ENCODE measurements around the gene SNED1. TPM values are rescaled to one million over a fixed set of nuclear protein-coding genes. Genes with fewer than 3 reads are reported as not detected.
A peak's percentile ranks its signal among the peaks of the same experiment; 100 is the strongest.

The SNED1 gene
- total RNA-seq, 4 donors from 2014 or later: 16.4 to 56.2 (median 43.5) TPM

DNA sequence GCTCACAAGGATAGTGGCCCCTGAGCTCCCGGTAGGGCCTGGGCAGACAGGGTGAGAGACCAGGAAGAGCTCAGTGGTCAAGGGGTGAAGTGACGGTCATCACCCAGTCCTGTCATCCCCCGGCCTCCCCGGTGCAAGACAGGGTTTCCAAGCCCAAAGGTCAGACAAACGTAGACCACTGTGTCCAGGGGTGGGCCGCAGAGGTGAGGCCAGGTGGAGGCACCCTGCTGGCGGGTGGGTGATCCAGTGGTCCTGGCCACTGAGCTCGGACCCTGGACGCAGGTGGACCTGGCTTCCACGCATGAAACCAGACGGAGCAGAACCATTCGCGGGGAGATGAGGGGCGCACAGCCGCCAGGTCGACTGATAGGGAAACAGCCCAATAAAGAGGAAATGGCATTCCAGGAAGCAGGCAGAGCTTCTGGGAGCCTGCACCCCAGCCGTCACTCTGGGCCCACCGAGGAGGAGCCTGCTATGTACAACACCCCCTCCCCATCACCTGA is 14.4 kb upstream of the SNED1 start:
- TF ChIP-seq, protein P1, sequence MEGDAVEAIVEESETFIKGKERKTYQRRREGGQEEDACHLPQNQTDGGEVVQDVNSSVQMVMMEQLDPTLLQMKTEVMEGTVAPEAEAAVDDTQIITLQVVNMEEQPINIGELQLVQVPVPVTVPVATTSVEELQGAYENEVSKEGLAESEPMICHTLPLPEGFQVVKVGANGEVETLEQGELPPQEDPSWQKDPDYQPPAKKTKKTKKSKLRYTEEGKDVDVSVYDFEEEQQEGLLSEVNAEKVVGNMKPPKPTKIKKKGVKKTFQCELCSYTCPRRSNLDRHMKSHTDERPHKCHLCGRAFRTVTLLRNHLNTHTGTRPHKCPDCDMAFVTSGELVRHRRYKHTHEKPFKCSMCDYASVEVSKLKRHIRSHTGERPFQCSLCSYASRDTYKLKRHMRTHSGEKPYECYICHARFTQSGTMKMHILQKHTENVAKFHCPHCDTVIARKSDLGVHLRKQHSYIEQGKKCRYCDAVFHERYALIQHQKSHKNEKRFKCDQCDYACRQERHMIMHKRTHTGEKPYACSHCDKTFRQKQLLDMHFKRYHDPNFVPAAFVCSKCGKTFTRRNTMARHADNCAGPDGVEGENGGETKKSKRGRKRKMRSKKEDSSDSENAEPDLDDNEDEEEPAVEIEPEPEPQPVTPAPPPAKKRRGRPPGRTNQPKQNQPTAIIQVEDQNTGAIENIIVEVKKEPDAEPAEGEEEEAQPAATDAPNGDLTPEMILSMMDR (IDR thresholded peaks at IDR 0.05 in 4 of 5, conservative IDR thresholded peaks at IDR 0.05 in 1 of 5): no peak
- no peak for TF ChIP-seq POLR2A (IDR thresholded peaks at IDR 0.05)
- intact Hi-C loops (cut with DNase I; ENCODE audit: low total_unique reads): no loop called here

DNA sequence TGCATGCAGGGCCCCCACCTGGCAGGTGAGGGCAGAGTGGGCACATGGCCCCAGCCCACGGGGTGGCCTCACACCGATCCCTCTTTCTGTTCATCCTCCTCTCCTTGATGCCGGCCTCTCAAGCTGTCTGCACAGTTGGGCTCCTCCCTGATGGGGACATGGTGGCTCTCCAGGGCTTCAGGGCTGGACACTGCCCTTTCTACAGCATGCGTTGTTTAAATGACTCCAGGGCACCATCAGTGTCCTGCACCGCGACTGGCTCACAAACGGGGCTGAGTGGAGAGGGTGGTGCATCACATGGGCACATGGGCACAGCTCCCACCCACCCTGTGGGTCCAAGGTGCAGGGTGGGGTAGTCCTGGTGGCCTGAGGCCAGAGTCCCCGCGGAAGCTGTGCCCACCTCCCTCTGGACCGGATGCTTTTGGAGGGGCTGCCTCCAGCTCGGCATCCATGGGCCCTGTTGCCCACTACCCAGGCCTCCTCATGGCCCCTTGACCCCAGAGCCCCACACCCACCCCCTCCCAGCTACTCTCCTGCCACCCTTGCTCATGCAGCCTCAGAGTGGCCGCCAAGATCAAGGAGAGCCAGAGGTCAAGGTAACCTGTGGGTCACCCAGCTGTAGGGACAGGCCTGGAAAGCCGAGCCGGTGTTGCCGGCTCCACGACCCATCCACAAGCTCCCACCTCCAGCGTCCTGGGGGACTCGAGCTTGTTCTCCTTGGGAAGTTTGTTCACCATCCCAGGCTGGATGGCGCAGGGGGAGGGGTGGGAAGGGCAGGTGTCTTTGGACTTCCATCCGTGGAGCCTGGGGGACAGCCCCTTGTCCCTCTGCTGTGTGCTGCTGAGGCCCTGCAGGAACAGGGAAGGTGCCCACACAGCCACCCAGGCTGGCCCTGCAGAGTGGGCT is 12.3 kb upstream of the SNED1 start:
- Histone ChIP-seq H3K27ac (no peak overlapping the region), H3K4me3 (no peak overlapping the region), H3K36me3 (no peaks in the 10 kb centered on the region), H3K4me1 (peaks cover 19 to 24% of the 10 kb centered on the region in 2 donors), H3K9me3 (no peaks in the 10 kb centered on the region), H3K27me3 (no peaks in the 10 kb centered on the region)
- intact Hi-C loops (cut with DNase I; ENCODE audit: low total_unique reads): no loop called here
- in situ Hi-C loops (cut with MboI; ENCODE audit: low sequenced_read_pairs in 4 of 4): no loop called here
- TF ChIP-seq POLR2A (IDR thresholded peaks at IDR 0.05): no peak
- DNase-seq (peak; percentile 1 to 14), ATAC-seq (no peak)

More for the DNA sequence above, 14.4 kb upstream of the SNED1 start:
- H3K27ac ChIP-seq: no peak overlapping the region
- ATAC-seq (no peak), DNase-seq (peak; percentile 2 to 11)
- no peaks in the 10 kb centered on the region for H3K9me3 ChIP-seq
- no peaks in the 10 kb centered on the region for H3K27me3 ChIP-seq
- no peak overlapping the region for H3K4me3 ChIP-seq
- no peaks in the 10 kb centered on the region for H3K36me3 ChIP-seq
- in situ Hi-C loops (cut with MboI; ENCODE audit: low sequenced_read_pairs in 4 of 4): no loop called here
- H3K4me1 ChIP-seq: peaks cover 7 to 16% of the 10 kb centered on the region in 2 donors

DNA sequence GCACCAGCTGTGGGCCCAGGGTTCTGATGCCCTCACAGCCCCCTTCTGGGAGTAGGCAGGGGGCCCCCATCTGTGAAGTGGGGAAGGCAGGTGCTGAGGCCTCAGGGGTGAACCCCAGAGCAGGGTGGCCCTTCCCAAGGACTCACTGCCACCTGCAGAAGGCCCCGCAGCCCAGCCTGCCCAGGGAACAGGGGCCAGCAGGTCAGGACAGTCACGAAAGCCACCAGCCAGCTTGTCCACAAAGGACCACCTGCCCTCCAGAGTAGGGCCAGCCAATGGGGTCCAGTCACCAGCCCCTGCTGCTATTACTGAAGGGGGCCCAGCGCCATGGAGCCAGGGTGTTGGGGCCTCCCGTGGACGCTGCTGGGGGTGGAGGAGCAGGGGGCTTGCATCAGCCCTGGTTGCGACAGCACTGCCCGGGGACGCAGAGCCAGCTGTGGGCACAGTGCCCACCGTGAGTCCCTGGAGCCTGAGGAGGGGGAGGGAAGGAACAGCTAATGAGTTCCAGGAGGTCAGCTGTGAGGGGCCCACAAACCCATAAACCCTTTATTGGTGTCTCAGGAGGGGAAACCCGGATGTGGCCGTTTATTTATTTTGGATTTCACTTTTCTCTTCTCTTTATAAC is 11.5 kb upstream of the SNED1 start:
- no peak for ATAC-seq
- no peaks in the 10 kb centered on the region for H3K27me3 ChIP-seq
- no peaks in the 10 kb centered on the region for H3K36me3 ChIP-seq
- TF ChIP-seq POLR2A (IDR thresholded peaks at IDR 0.05): no peak
- TF ChIP-seq, protein P1 (IDR thresholded peaks at IDR 0.05 in 4 of 5, conservative IDR thresholded peaks at IDR 0.05 in 1 of 5): no peak
- in situ Hi-C loops (cut with MboI; ENCODE audit: low sequenced_read_pairs in 4 of 4): no loop called here
- intact Hi-C loops (cut with DNase I; ENCODE audit: low total_unique reads): no loop called here
- peak overlapping the region in 2 of 4 donors; percentile 16 to 50 for H3K27ac ChIP-seq
- peak; percentile 28 to 73 for DNase-seq
- H3K9me3 ChIP-seq: no peaks in the 10 kb centered on the region
- H3K4me3 ChIP-seq: no peak overlapping the region
- H3K4me1 ChIP-seq: peaks cover 24 to 30% of the 10 kb centered on the region in 2 donors

DNA sequence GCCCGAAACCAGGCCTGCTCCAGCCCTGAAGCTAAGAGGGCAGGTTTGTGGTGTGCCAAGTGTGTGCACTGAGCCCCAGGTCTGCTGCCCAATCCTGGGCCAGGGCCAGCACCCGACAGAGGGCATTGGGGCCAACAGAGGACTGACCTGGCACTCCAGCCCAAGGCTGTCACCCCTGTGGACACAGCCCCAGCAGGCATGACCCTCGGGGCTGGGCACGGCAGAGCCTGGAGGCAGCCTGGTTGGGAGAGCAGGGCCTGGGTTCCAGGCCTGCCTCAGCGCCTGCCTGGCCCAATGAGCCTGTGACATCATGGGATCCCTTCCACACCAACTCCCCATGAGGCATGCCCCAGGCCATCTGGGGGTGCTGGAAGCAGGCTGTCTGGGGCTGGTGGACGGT is 10.8 kb upstream of the SNED1 start:
- in situ Hi-C loops (cut with MboI; ENCODE audit: low sequenced_read_pairs in 4 of 4): no loop called here
- H3K27me3 ChIP-seq: no peaks in the 10 kb centered on the region
- peak; percentile 1 to 21 for DNase-seq
- peak overlapping the region; percentile 12 to 50 (median 22) for H3K27ac ChIP-seq
- intact Hi-C loops (cut with DNase I; ENCODE audit: low total_unique reads): no loop called here
- H3K4me3 ChIP-seq: no peak overlapping the region
- H3K36me3 ChIP-seq: no peaks in the 10 kb centered on the region
- no peak for ATAC-seq
- H3K9me3 ChIP-seq: no peaks in the 10 kb centered on the region
- H3K4me1 ChIP-seq: peaks cover 30 to 37% of the 10 kb centered on the region in 2 donors
- TF ChIP-seq, protein P1 (IDR thresholded peaks at IDR 0.05 in 4 of 5, conservative IDR thresholded peaks at IDR 0.05 in 1 of 5): no peak
- no peak for TF ChIP-seq POLR2A (IDR thresholded peaks at IDR 0.05)

DNA sequence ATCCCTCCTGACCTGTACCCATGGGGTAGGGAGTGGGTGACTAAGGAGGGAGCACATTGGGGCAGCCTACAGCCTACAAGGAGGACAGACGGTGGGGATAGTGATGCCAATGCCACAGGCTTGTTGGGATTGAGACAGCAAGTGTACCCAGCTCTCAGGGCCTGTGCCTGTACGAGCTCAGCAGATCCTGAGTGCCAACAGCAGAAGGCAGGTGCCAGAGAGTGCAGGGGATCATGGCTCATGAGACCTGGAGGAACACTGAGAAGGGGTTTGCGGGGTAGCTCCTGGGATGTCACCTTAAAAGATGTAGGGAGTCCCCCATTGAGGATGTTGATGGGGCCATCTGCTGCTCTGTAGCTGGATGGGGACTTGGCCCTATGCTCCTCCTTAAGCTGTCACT is 10.3 kb upstream of the SNED1 start:
- intact Hi-C loops (cut with DNase I; ENCODE audit: low total_unique reads): no loop called here
- H3K4me3 ChIP-seq: no peak overlapping the region
- in situ Hi-C loops (cut with MboI; ENCODE audit: low sequenced_read_pairs in 4 of 4): no loop called here
- peak in 1 of 2 donors; percentile 0 for DNase-seq
- no peak for TF ChIP-seq POLR2A (IDR thresholded peaks at IDR 0.05)
- TF ChIP-seq, protein P1 (IDR thresholded peaks at IDR 0.05 in 4 of 5, conservative IDR thresholded peaks at IDR 0.05 in 1 of 5): no peak
- H3K27me3 ChIP-seq: no peaks in the 10 kb centered on the region
- peak overlapping the region in 2 of 4 donors; percentile 12 to 24 for H3K27ac ChIP-seq
- no peaks in the 10 kb centered on the region for H3K36me3 ChIP-seq
- H3K9me3 ChIP-seq: no peaks in the 10 kb centered on the region
- ATAC-seq: no peak
- H3K4me1 ChIP-seq: peaks cover 35 to 41% of the 10 kb centered on the region in 2 donors

All from gastrocnemius medialis (tissue), 4 donors.